HepG2 (cell line): Measurements from ENCODE around the gene PROC. TPM values are rescaled to one million over a fixed set of nuclear protein-coding genes. Genes with fewer than 3 reads are reported as not detected.
A peak's percentile ranks its signal among the peaks of the same experiment; 100 is the strongest.

Source experiments
- AGO1 ChIP-seq: fragments of 200-400 bp; formaldehyde crosslinking; IDR thresholded peaks from 2 replicates; pipeline ENCODE4 v1.6.1; 2017; ENCODE audit warnings: mild to moderate bottlenecking, low read depth, low read length, moderate library complexity; ENCODE audit not compliant: poor library complexity, severe bottlenecking
- CREB3 ChIP-seq: sonication (generic); formaldehyde crosslinking; IDR thresholded peaks from 2 replicates; pipeline ENCODE4 v1.5.0; 2020; ENCODE audit warnings: missing genetic modification reagents
- ELF4 ChIP-seq: sonication (generic); formaldehyde crosslinking; IDR thresholded peaks from 2 replicates; pipeline ENCODE4 v1.5.0; 2020; ENCODE audit warnings: missing genetic modification reagents, mild to moderate bottlenecking, moderate library complexity, borderline replicate concordance
- ERF ChIP-seq: IDR thresholded peaks from 2 replicates; pipeline ENCODE4 v1.6.1; 2018; ENCODE audit warnings: missing biosample characterization, missing genetic modification reagents
- GTF3A ChIP-seq: sonication (generic); formaldehyde crosslinking; conservative IDR thresholded peaks from 2 replicates; pipeline ENCODE4 v1.4.0; 2020; ENCODE audit warnings: mild to moderate bottlenecking, missing genetic modification reagents
- HDAC6 ChIP-seq: fragments of 200-600 bp; sonication (generic); IDR thresholded peaks from 2 replicates; pipeline ENCODE4 v1.7.0; 2017; ENCODE audit warnings: mild to moderate bottlenecking, antibody characterized with exemption, low read length, low read depth
- HOMEZ ChIP-seq: IDR thresholded peaks from 2 replicates; pipeline ENCODE4 v1.6.1; 2016; ENCODE audit warnings: low read depth
- KLF12 ChIP-seq: sonication (generic); formaldehyde crosslinking; IDR thresholded peaks from 2 replicates; pipeline ENCODE4 v1.4.0; 2020; ENCODE audit warnings: missing genetic modification reagents, borderline replicate concordance
- MAFK ChIP-seq, 2 experiments: IDR thresholded peaks in 1 of 2; conservative IDR thresholded peaks in 1 of 2; 2 replicates each; pipeline ENCODE4 v1.6.1; 2011; ENCODE audit warnings: improper control_type of control experiment in 2 of 2, low read length in 2 of 2
- MTF2 ChIP-seq: sonication (generic); formaldehyde crosslinking; IDR thresholded peaks from 2 replicates; pipeline ENCODE4 v1.5.0; 2020; ENCODE audit warnings: missing genetic modification reagents, borderline replicate concordance
- MYC ChIP-seq: sonication (generic); formaldehyde crosslinking; IDR thresholded peaks from 2 replicates; pipeline ENCODE4 v1.9.0; 2021; ENCODE audit warnings: missing genetic modification reagents, borderline replicate concordance
- ZGPAT ChIP-seq: IDR thresholded peaks from 2 replicates; pipeline ENCODE4 v1.6.1; 2016; ENCODE audit warnings: mild to moderate bottlenecking
- ZNF317 ChIP-seq: sonication (generic); formaldehyde crosslinking; IDR thresholded peaks from 2 replicates; pipeline ENCODE4 v1.5.0; 2020; ENCODE audit warnings: mild to moderate bottlenecking, missing genetic modification reagents
- ZNF326 ChIP-seq: sonication (generic); formaldehyde crosslinking; IDR thresholded peaks from 2 replicates; pipeline ENCODE4 v1.4.0; 2020; ENCODE audit warnings: missing genetic modification reagents, borderline replicate concordance
- ZNF556 ChIP-seq: sonication (generic); formaldehyde crosslinking; IDR thresholded peaks from 2 replicates; pipeline ENCODE4 v1.4.0; 2020; ENCODE audit warnings: mild to moderate bottlenecking, missing genetic modification reagents, borderline replicate concordance
- ZNF598 ChIP-seq: sonication (generic); formaldehyde crosslinking; IDR thresholded peaks from 2 replicates; pipeline ENCODE4 v1.5.1; 2020; ENCODE audit warnings: mild to moderate bottlenecking, missing genetic modification reagents, borderline replicate concordance
- ZNF704 ChIP-seq: sonication (generic); formaldehyde crosslinking; IDR thresholded peaks from 2 replicates; pipeline ENCODE4 v1.8.1; 2023; ENCODE audit warnings: mild to moderate bottlenecking, inconsistent platforms, moderate library complexity, missing genetic modification reagents, borderline replicate concordance
- ZNF709 ChIP-seq: sonication (generic); formaldehyde crosslinking; IDR thresholded peaks from 2 replicates; pipeline ENCODE4 v1.5.0; 2020; ENCODE audit warnings: mild to moderate bottlenecking, missing genetic modification reagents
- ZNF770 ChIP-seq: sonication (generic); formaldehyde crosslinking; IDR thresholded peaks from 2 replicates; pipeline ENCODE4 v1.5.0; 2020; ENCODE audit warnings: mild to moderate bottlenecking, missing genetic modification reagents
- ZNF773 ChIP-seq: sonication (generic); formaldehyde crosslinking; IDR thresholded peaks from 2 replicates; pipeline ENCODE4 v1.4.0; 2020; ENCODE audit warnings: missing genetic modification reagents, borderline replicate concordance
- ZNF891 ChIP-seq: sonication (generic); formaldehyde crosslinking; IDR thresholded peaks from 2 replicates; pipeline ENCODE4 v1.5.0; 2020; ENCODE audit warnings: mild to moderate bottlenecking, missing genetic modification reagents
- polyA plus RNA-seq, 8 experiments: library from polyadenylated mRNA; depleted of rRNA in 3 of 8; stranded (reverse) in 7 of 8; unstranded in 1 of 8; fragments of >200 nt; fragmentation: Illumina TruSeq in 4 of 8; extraction: Trizol in 4 of 8; gene quantifications; 2 replicates each; pipeline versions ENCODE4 v1.2.1 to v1.2.3, GENCODE V29; 2011 to 2016; ENCODE audit warnings: low read depth in 4 of 8, missing spikeins in 1 of 8, mixed read lengths in 1 of 8; ENCODE audit not compliant: insufficient read depth in 1 of 8
- total RNA-seq, 5 experiments: library from RNA; depleted of rRNA; stranded (reverse); fragments of >200 nt; fragmentation: Illumina TruSeq; extraction: Trizol; gene quantifications; 2 replicates each; pipeline ENCODE4 v1.2.3, GENCODE V29; 2016; ENCODE audit warnings: low read depth in 1 of 5

PROC gene
- total and polyA plus RNA-seq, 2 of the 13 experiments (the other 11 are each of a cell fraction or from before 2014, with no cell fraction given) = 134 to 185 TPM

- TF ChIP-seq MTF2 (0 out of 2 replicates have a peak, but pooled peaks have one; percentile 21), AGO1 (no peak), MYC (CRISPR knock-in tag) (peak; percentile 98), HDAC6 (no peak), ELF4 (CRISPR knock-in tag) (no peak), ZGPAT (CRISPR knock-in tag) (peak; percentile 88), ERF (no peak; the same call in 1 of the 2 replicates), HOMEZ (CRISPR knock-in tag) (peak; percentile 90), GTF3A (CRISPR knock-in tag) (peak; percentile 51; the same call in 1 of the 2 replicates), ZNF773 (CRISPR knock-in tag) (peak; percentile 70; the same call in 1 of the 2 replicates), ZNF317 (CRISPR knock-in tag) (peak; percentile 85), ZNF770 (CRISPR knock-in tag) (peak; percentile 79), KLF12 (CRISPR knock-in tag) (peak; percentile 59; the same call in 1 of the 2 replicates), ZNF891 (CRISPR knock-in tag) (peak; percentile 94), MAFK (conservative IDR thresholded peaks at IDR 0.05 in 1 of 2, IDR thresholded peaks at IDR 0.05 in 1 of 2; ENCODE audit: low read length in 2 of 2) (no peak), ZNF326 (no peak), ZNF556 (CRISPR knock-in tag) (peak; percentile 92; the same call in 1 of the 2 replicates), ZNF709 (peak; percentile 94), CREB3 (CRISPR knock-in tag) (no peak), ZNF598 (peak; percentile 82; the same call in 1 of the 2 replicates), ZNF704 (CRISPR knock-in tag) (peak; percentile 93)
Observed at GRCh38 chr2:127418300-127419111, at the start of gene PROC (continued).
